ENCODE measurements around the gene LRRC2.

Gene LRRC2

DNA sequence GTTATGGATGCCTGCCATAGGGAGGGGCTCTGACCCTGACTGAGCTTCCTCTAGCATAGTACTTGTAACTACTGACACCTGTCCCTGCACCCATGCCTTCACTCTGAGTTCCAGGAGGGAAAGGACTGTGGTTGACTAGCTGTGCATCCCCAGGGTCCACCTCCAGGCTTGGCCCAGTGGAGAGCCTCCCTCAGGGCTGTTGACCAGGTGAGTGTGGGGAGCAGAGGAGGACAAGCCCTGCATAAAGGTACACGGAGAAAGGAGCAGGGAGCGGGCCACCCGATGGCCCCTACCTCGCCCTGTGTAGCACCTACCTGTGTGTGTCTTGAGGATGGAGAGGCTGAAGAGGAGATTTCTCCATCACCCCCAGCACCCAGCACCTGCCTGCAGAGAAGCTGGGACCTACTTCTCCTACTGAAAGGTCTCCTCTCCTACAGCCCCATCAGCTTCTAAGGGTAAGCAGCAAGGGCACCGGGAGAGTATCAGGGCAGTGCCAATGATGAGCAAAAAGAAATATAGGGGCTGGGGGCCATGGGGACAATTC lies 94.7 kb downstream of the LRRC2 start:
- TF ChIP-seq, protein P1, sequence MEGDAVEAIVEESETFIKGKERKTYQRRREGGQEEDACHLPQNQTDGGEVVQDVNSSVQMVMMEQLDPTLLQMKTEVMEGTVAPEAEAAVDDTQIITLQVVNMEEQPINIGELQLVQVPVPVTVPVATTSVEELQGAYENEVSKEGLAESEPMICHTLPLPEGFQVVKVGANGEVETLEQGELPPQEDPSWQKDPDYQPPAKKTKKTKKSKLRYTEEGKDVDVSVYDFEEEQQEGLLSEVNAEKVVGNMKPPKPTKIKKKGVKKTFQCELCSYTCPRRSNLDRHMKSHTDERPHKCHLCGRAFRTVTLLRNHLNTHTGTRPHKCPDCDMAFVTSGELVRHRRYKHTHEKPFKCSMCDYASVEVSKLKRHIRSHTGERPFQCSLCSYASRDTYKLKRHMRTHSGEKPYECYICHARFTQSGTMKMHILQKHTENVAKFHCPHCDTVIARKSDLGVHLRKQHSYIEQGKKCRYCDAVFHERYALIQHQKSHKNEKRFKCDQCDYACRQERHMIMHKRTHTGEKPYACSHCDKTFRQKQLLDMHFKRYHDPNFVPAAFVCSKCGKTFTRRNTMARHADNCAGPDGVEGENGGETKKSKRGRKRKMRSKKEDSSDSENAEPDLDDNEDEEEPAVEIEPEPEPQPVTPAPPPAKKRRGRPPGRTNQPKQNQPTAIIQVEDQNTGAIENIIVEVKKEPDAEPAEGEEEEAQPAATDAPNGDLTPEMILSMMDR (IDR thresholded peaks at IDR 0.05) = no peak
- TF ChIP-seq ZFX (IDR thresholded peaks at IDR 0.05; ENCODE audit: borderline replicate concordance) = no peak
- H3K27ac ChIP-seq = no peak overlapping the region

DNA sequence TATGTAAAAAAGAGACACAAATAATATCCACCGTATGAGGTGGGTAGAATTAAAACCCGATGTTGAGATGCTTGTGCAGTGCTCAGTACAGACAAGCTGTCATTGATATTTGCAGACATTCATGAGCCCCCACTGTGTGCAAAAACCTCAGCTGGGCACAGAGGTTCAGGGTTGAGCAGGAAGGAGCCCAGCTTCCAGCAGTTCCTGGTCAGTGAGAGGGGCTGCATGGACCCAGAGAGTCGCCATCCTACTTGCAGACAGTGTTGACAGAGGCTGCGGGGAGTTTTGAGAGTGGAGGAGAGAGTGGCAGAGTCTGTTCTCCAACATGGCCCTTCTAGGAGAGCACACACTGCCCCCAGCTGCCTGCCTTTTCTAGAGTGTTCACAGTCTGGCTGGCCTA lies 95.3 kb downstream of the LRRC2 start:
- no peak overlapping the region for H3K27ac ChIP-seq
- TF ChIP-seq, protein P1 (IDR thresholded peaks at IDR 0.05) = no peak

DNA sequence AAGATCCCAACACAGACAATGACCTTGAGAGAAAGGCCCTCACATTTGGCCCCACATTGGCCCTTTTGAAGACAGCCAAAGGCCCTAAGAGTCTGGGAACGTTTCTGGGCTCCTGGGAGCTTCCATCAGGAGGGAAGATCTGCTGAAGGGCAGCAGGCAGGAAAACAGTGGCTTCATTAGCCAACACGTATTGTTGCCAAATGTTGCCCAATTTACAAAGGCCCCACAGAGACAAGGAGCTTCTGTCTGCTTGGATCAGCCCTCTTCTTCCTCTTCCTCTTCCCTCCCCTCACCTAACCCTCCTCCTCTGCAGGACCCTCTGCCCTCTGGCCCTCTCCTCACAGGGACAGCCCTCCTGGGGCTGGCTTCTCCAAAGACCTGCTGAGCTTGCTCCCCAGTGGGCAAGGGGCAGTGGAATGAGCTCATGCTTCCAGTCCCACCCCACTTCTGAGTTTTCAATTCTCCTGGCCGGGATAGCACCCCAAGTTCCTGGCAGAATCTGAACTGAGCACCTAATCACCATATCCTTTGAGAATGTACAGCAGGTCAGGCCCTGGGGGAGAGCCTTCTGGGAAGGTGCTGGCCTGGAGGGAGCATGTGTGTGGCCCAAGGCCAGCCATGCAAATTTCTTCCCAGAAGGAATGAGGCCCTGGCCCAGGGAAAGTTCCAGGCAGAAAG lies 96.3 kb downstream of the LRRC2 start:
- TF ChIP-seq, protein P1 (IDR thresholded peaks at IDR 0.05) = no peak
- TF ChIP-seq ZFX (IDR thresholded peaks at IDR 0.05; ENCODE audit: borderline replicate concordance) = no peak

DNA sequence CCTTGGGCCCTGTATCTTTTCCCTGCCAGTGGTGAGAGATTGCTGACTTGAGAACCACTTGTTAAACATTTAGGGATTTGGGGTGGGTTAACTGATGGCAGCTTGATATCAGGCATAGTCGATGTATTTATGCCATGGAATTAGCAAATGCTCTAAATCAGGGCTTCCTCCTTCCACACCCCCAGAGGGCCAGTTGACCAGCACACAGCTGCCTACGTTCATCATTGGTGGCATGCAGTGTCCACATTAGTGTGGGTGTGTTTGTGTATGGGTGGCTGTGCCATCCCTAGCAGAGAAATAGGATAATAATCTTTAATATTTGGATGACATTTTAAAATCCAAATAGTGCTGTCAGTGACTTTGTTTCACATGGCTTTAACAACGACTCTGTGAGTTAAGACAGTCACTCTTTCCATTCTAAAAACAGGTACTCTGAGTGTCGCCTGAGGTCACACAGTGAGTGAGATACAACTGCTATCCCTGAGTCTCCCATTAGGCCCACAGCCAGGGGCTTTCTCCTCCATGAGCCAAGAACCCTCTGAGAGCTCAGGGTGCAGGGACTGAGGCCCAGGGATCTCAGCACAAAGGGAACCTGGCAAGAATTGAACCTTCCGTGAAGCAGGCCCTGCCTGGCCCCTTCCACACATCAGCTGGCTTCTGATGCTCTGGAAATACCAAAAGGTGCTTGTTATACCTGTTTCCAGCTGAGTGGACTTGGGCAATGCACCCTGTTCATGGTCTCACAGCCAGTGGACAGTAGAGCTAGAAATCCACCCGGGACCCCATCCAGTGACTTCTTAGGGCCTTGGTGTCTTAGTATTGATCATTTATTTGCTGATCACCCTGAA lies 97.1 kb downstream of the LRRC2 start:
- no peak overlapping the region for H3K27ac ChIP-seq
- no peak for TF ChIP-seq ZFX (IDR thresholded peaks at IDR 0.05; ENCODE audit: borderline replicate concordance)
- TF ChIP-seq, protein P1 (IDR thresholded peaks at IDR 0.05) = no peak

More for the DNA sequence above, 96.3 kb downstream of the LRRC2 start:
- H3K27ac ChIP-seq = no peak overlapping the region

DNA sequence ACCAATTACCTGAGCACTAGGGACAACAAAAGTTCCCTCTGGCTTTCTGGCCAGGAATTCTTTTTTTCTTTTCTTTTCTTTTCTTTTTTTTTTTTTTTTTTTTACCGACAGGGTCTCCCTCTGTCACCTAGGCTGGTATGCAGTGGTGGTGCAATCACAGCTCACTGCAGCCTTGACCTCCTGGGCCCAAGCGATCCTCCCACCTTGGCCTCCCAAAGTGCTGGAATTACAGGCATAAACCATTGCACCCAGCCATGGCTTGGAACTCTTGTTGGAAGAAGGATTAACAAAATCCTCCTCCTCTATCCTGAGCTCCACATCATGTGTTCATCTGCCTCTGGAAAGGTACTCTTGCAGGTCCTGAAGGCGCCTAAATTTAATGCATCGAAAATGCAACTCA lies 98.5 kb downstream of the LRRC2 start:
- H3K27ac ChIP-seq = no peak overlapping the region
- TF ChIP-seq ZFX (IDR thresholded peaks at IDR 0.05; ENCODE audit: borderline replicate concordance) = no peak

DNA sequence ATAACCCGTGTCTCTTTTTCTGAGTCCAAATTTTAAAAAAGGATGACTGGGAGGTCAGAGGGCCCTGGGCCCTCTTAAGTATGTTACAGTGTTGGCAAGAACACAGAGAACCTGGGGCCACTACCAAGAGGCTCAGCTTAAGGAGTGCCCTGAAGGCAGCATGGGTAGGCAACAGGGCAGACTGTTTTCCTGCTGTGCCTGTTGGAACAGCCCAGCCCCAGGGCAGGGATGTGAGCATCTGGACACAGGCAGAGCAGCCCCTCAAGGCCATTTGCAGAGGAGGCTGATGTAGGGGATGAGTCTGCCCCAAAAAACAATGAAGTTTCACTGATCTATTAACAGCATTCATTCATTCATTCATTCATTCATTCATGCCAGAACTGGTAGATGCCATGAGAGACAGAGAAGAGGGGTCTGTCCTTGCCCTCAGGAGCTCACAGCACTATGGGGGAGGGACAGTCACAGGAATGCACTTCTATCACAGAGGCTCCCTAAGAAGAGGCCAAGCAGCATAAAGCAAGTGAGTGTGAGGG lies 99.2 kb downstream of the LRRC2 start:
- no peak overlapping the region for H3K27ac ChIP-seq

DNA sequence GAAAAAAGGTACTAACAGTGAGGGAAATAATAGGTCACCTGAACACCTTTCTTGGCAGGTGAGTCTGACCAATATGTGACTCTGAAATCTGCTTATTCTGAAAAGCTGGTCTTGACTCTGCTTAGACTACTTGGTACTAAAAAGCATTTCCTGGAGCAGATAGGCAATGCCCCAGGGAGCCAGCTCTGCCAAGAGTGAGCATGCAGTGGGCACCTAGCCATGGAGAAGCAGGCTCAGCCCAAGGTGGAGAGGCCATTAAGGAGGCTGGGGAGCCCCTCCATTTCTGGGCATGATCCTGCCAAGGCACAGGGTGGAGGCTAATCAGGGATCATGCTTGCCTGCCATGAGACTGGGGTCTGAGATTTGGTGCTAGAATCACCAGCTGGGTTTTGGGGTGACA lies 99.8 kb downstream of the LRRC2 start:
- TF ChIP-seq ZFX (IDR thresholded peaks at IDR 0.05; ENCODE audit: borderline replicate concordance) = no peak
- TF ChIP-seq, protein P1 (IDR thresholded peaks at IDR 0.05) = no peak
- no peak overlapping the region for H3K27ac ChIP-seq

More for the DNA sequence above, 99.2 kb downstream of the LRRC2 start:
- TF ChIP-seq ZFX (IDR thresholded peaks at IDR 0.05; ENCODE audit: borderline replicate concordance) = no peak
- TF ChIP-seq, protein P1 (IDR thresholded peaks at IDR 0.05) = no peak
